ENCODE measurements around the gene ITGA2B. TPM values are rescaled to one million over a fixed set of nuclear protein-coding genes. Genes with fewer than 3 reads are reported as not detected.
A peak's percentile ranks its signal among the peaks of the same experiment; 100 is the strongest.

Gene ITGA2B
- total RNA-seq, 3 donors from 2014 or later (not counting 1 experiment from before 2014, with no cell fraction given) = 8.8 to 32.9 (median 32.6) TPM

- no peaks in the 10 kb centered on the region for H3K9me3 ChIP-seq (ENCODE audit: control insufficient read depth, insufficient read depth, low read length)
- 64% methylated on average over 6 of the region's 6 CpGs for WGBS (ENCODE audit: insufficient coverage)
- no peaks in the 10 kb centered on the region for H3K9me3 Mint-ChIP-seq
- TF ChIP-seq CTCF (IDR thresholded peaks at IDR 0.05) = no peak
- no peak for ATAC-seq
- no peak overlapping the region for H3K27ac Mint-ChIP-seq
- peaks cover 13% of the 10 kb centered on the region for H3K4me1 ChIP-seq (ENCODE audit: control insufficient read depth, insufficient read depth, low read length)
- H3K36me3 ChIP-seq (ENCODE audit: control insufficient read depth, insufficient read depth, low read length) = no peaks in the 10 kb centered on the region
- H3K27me3 Mint-ChIP-seq (ENCODE audit: low read depth in 2 of 2) = peaks cover 13 to 23% of the 10 kb centered on the region in 2 donors
- no peak overlapping the region for H3K4me3 ChIP-seq (ENCODE audit: low read length)
- no peak for DNase-seq
- no peaks in the 10 kb centered on the region for H3K36me3 Mint-ChIP-seq
- H3K4me3 Mint-ChIP-seq = no peak overlapping the region
- no peaks in the 10 kb centered on the region for H3K4me1 Mint-ChIP-seq
- peaks cover 10% of the 10 kb centered on the region for H3K27me3 ChIP-seq (ENCODE audit: control insufficient read depth, insufficient read depth, low read length)
- H3K27ac ChIP-seq (ENCODE audit: low read length) = no peak overlapping the region
- intact Hi-C loops (cut with micrococcal nuclease) = no loop called here
Measured at GRCh38 chr17:44360144-44360533, 29.3 kb downstream of the ITGA2B start.

GRCh38 chr17:44359458-44360143 lies 29.8 kb downstream of the ITGA2B start:
- Histone ChIP-seq H3K9me3 (ENCODE audit: control insufficient read depth, insufficient read depth, low read length) (no peaks in the 10 kb centered on the region), H3K27ac (ENCODE audit: low read length) (no peak overlapping the region), H3K4me1 (ENCODE audit: control insufficient read depth, insufficient read depth, low read length) (peaks cover 13% of the 10 kb centered on the region), H3K36me3 (ENCODE audit: control insufficient read depth, insufficient read depth, low read length) (no peaks in the 10 kb centered on the region), H3K4me3 (ENCODE audit: low read length) (no peak overlapping the region), H3K27me3 (ENCODE audit: control insufficient read depth, insufficient read depth, low read length) (peaks cover 10% of the 10 kb centered on the region)
- H3K4me1 Mint-ChIP-seq = no peaks in the 10 kb centered on the region
- no peaks in the 10 kb centered on the region for H3K9me3 Mint-ChIP-seq
- no peak overlapping the region for H3K27ac Mint-ChIP-seq
- ATAC-seq (no peak), DNase-seq (no peak)
- WGBS (ENCODE audit: insufficient coverage) = 85% methylated on average over 14 of the region's 14 CpGs
- no peak overlapping the region for H3K4me3 Mint-ChIP-seq
- intact Hi-C loops (cut with micrococcal nuclease) = no loop called here
- no peak for TF ChIP-seq CTCF (IDR thresholded peaks at IDR 0.05)
- H3K27me3 Mint-ChIP-seq (ENCODE audit: low read depth in 2 of 2) = peaks cover 8 to 18% of the 10 kb centered on the region in 2 donors
- no peaks in the 10 kb centered on the region for H3K36me3 Mint-ChIP-seq

- Mint-ChIP-seq H3K4me3 (no peak overlapping the region), H3K36me3 (no peaks in the 10 kb centered on the region), H3K27me3 (ENCODE audit: low read depth in 2 of 2) (peaks cover 8 to 18% of the 10 kb centered on the region in 2 donors), H3K9me3 (no peaks in the 10 kb centered on the region), H3K4me1 (no peaks in the 10 kb centered on the region), H3K27ac (no peak overlapping the region)
- Histone ChIP-seq H3K4me3 (ENCODE audit: low read length) (no peak overlapping the region), H3K27me3 (ENCODE audit: control insufficient read depth, insufficient read depth, low read length) (peaks cover 10% of the 10 kb centered on the region), H3K4me1 (ENCODE audit: control insufficient read depth, insufficient read depth, low read length) (peaks cover 13% of the 10 kb centered on the region), H3K36me3 (ENCODE audit: control insufficient read depth, insufficient read depth, low read length) (no peaks in the 10 kb centered on the region), H3K9me3 (ENCODE audit: control insufficient read depth, insufficient read depth, low read length) (no peaks in the 10 kb centered on the region), H3K27ac (ENCODE audit: low read length) (no peak overlapping the region)
- TF ChIP-seq CTCF (IDR thresholded peaks at IDR 0.05) = no peak
- intact Hi-C loops (cut with micrococcal nuclease) = no loop called here
- no peak for ATAC-seq
- DNase-seq = peak in 1 of 2 donors; percentile 19
- 57% methylated on average over 6 of the region's 6 CpGs for WGBS (ENCODE audit: insufficient coverage)
Measured at GRCh38 chr17:44359006-44359405, 30.4 kb downstream of the ITGA2B start.

- Histone ChIP-seq H3K27me3 (ENCODE audit: control insufficient read depth, insufficient read depth, low read length) (peaks cover 10% of the 10 kb centered on the region), H3K36me3 (ENCODE audit: control insufficient read depth, insufficient read depth, low read length) (no peaks in the 10 kb centered on the region), H3K4me3 (ENCODE audit: low read length) (no peak overlapping the region), H3K27ac (ENCODE audit: low read length) (no peak overlapping the region), H3K9me3 (ENCODE audit: control insufficient read depth, insufficient read depth, low read length) (no peaks in the 10 kb centered on the region), H3K4me1 (ENCODE audit: control insufficient read depth, insufficient read depth, low read length) (peaks cover 11% of the 10 kb centered on the region)
- H3K27me3 Mint-ChIP-seq (ENCODE audit: low read depth in 2 of 2) = peaks cover 8 to 18% of the 10 kb centered on the region in 2 donors
- intact Hi-C loops (cut with micrococcal nuclease) = no loop called here
- DNase-seq = no peak
- no peak overlapping the region for H3K27ac Mint-ChIP-seq
- WGBS (ENCODE audit: insufficient coverage) = 96% methylated on average over 9 of the region's 9 CpGs
- no peaks in the 10 kb centered on the region for H3K9me3 Mint-ChIP-seq
- no peaks in the 10 kb centered on the region for H3K36me3 Mint-ChIP-seq
- no peak for ATAC-seq
- H3K4me1 Mint-ChIP-seq = no peaks in the 10 kb centered on the region
- no peak overlapping the region for H3K4me3 Mint-ChIP-seq
- TF ChIP-seq CTCF (IDR thresholded peaks at IDR 0.05) = no peak
Measured at GRCh38 chr17:44358066-44358465, 31.4 kb downstream of the ITGA2B start.

Measured in natural killer cell (primary cell).